Measurements from ENCODE around the gene ODAD4.

The ODAD4 gene

GRCh38 chr17:41972571-41973407, 42.4 kb downstream of the ODAD4 start:
- DNase-seq (ENCODE audit: extremely low read depth, low read depth) = no peak
- no peak for TF ChIP-seq CTCF (IDR thresholded peaks at IDR 0.05; ENCODE audit: low read depth, low read length, missing control alignments)
- H3K4me3 ChIP-seq (replicated peaks; ENCODE audit: low read depth, low read length) = no peak overlapping the region

- DNase-seq (ENCODE audit: extremely low read depth, low read depth) = no peak
- H3K4me3 ChIP-seq (replicated peaks; ENCODE audit: low read depth, low read length) = no peak overlapping the region
- TF ChIP-seq CTCF (IDR thresholded peaks at IDR 0.05; ENCODE audit: low read depth, low read length, missing control alignments) = no peak
Observed at GRCh38 chr17:41973408-41973811, 43.0 kb downstream of the ODAD4 start.

GRCh38 chr17:41974031-41974430, 43.6 kb downstream of the ODAD4 start:
- H3K4me3 ChIP-seq (replicated peaks; ENCODE audit: low read depth, low read length) = no peak overlapping the region
- no peak for DNase-seq (ENCODE audit: extremely low read depth, low read depth)
- TF ChIP-seq CTCF (IDR thresholded peaks at IDR 0.05; ENCODE audit: low read depth, low read length, missing control alignments) = no peak

- DNase-seq (ENCODE audit: extremely low read depth, low read depth) = no peak
- no peak for TF ChIP-seq CTCF (IDR thresholded peaks at IDR 0.05; ENCODE audit: low read depth, low read length, missing control alignments)
- no peak overlapping the region for H3K4me3 ChIP-seq (replicated peaks; ENCODE audit: low read depth, low read length)
Observed at GRCh38 chr17:41974658-41975057, 44.2 kb downstream of the ODAD4 start.

- no peak for DNase-seq (ENCODE audit: extremely low read depth, low read depth)
- TF ChIP-seq CTCF (IDR thresholded peaks at IDR 0.05; ENCODE audit: low read depth, low read length, missing control alignments) = no peak
- no peak overlapping the region for H3K4me3 ChIP-seq (replicated peaks; ENCODE audit: low read depth, low read length)
Observed at GRCh38 chr17:41975099-41976083, 45.0 kb downstream of the ODAD4 start.

- DNase-seq (ENCODE audit: extremely low read depth, low read depth) = no peak
- no peak overlapping the region for H3K4me3 ChIP-seq (replicated peaks; ENCODE audit: low read depth, low read length)
- no peak for TF ChIP-seq CTCF (IDR thresholded peaks at IDR 0.05; ENCODE audit: low read depth, low read length, missing control alignments)
Observed at GRCh38 chr17:41976142-41976768, 45.8 kb downstream of the ODAD4 start.

Data from HFF-Myc (cell line).